SK-N-SH (cell line): ENCODE results near the gene PFKFB2. TPM values are rescaled to one million over a fixed set of nuclear protein-coding genes. Genes with fewer than 3 reads are reported as not detected.

Experiments used
- CTCF ChIA-PET: fragments of 300-600, 350-600 bp; formaldehyde crosslinking; extraction: SDS; loops from one replicate; lab custom pipeline; 2021; lab: Yijun Ruan, JAX
- POLR2A ChIA-PET: fragments of 350-600 bp; sonication (Branson Sonifier 250); formaldehyde crosslinking; extraction: SDS; loops from one replicate; lab custom pipeline; 2020; ENCODE audit warnings: antibody characterized with exemption, inconsistent platforms; lab: Yijun Ruan, JAX
- DNase-seq: peaks from one replicate; pipeline ENCODE4 v3.0.0; 2012
- H2AFZ ChIP-seq: fragments of 200-600 bp; sonication (generic); 2 replicates; pipeline ENCODE4 v1.8.1; 2016; ENCODE audit warnings: antibody characterized with exemption, mild to moderate bottlenecking, low read depth
- H3F3A ChIP-seq: fragments of 200-600 bp; sonication (generic); replicated peaks from 2 replicates; pipeline ENCODE3; 2016; ENCODE audit warnings: antibody characterized with exemption, mild to moderate bottlenecking; ENCODE audit not compliant: insufficient read depth
- H3K27ac ChIP-seq, 2 experiments: fragments of 200-500 bp in 1 of 2; fragments of 200-600 bp in 1 of 2; sonication (Bioruptor generic) in 1 of 2; sonication (generic), shearing (Covaris generic) in 1 of 2; 2 replicates each; pipeline versions ENCODE4 v1.5.1 to v1.6.1; 2014 to 2016; ENCODE audit warnings: low read depth in 2 of 2, inconsistent platforms in 1 of 2, low read length in 1 of 2, mild to moderate bottlenecking in 1 of 2, mixed read lengths in 1 of 2
- H3K27me3 ChIP-seq: fragments of 200-600 bp; sonication (generic), shearing (Covaris generic); 2 replicates; pipeline ENCODE4 v1.6.1; 2016; ENCODE audit warnings: mixed run types; ENCODE audit not compliant: insufficient read depth
- H3K36me3 ChIP-seq, 2 experiments: fragments of 200-500 bp in 1 of 2; fragments of 200-600 bp in 1 of 2; sonication (Bioruptor generic) in 1 of 2; sonication (generic) in 1 of 2; replicated peaks in 1 of 2; 2 replicates each; pipeline versions ENCODE3 to v1.5.1; 2014 to 2016; ENCODE audit warnings: low read length in 1 of 2, mild to moderate bottlenecking in 1 of 2; ENCODE audit not compliant: insufficient read depth in 2 of 2, control insufficient read depth in 1 of 2
- H3K4me1 ChIP-seq, 2 experiments: fragments of 200-500 bp in 1 of 2; fragments of 200-600 bp in 1 of 2; sonication (Bioruptor generic) in 1 of 2; sonication (generic), shearing (Covaris generic) in 1 of 2; 2 replicates each; pipeline versions ENCODE4 v1.5.1 to v1.6.1; 2014 to 2016; ENCODE audit warnings: low read depth in 1 of 2, low read length in 1 of 2, mixed run types in 1 of 2; ENCODE audit not compliant: insufficient read depth in 2 of 2, control insufficient read depth in 1 of 2
- H3K4me2 ChIP-seq: fragments of 200-600 bp; sonication (generic), shearing (Covaris generic); 2 replicates; pipeline ENCODE4 v1.6.1; 2017; ENCODE audit warnings: mixed run types
- H3K4me3 ChIP-seq, 2 experiments: fragments of 200-500 bp in 1 of 2; fragments of 200-600 bp in 1 of 2; sonication (Bioruptor generic) in 1 of 2; sonication (generic), shearing (Covaris generic) in 1 of 2; 2 replicates each; pipeline versions ENCODE4 v1.5.1 to v1.8.1; 2014 to 2016; ENCODE audit warnings: low read depth in 2 of 2, inconsistent platforms in 1 of 2, low read length in 1 of 2, mild to moderate bottlenecking in 1 of 2, mixed read lengths in 1 of 2, moderate library complexity in 1 of 2
- H3K79me2 ChIP-seq: fragments of 200-600 bp; sonication (generic); 2 replicates; pipeline ENCODE4 v1.8.1; 2017; ENCODE audit warnings: mild to moderate bottlenecking; ENCODE audit not compliant: insufficient read depth
- H3K9ac ChIP-seq: fragments of 200-600 bp; sonication (generic); 2 replicates; pipeline ENCODE4 v1.6.1; 2017; ENCODE audit warnings: mixed run types
- H3K9me2 ChIP-seq: fragments of 200-600 bp; sonication (generic); 2 replicates; pipeline ENCODE4 v1.6.1; 2017; ENCODE audit warnings: mixed run types
- H3K9me3 ChIP-seq: fragments of 200-600 bp; sonication (generic); 2 replicates; pipeline ENCODE4 v1.6.1; 2017; ENCODE audit warnings: mixed run types, mild to moderate bottlenecking, moderate library complexity
- H4K20me1 ChIP-seq: fragments of 200-600 bp; sonication (generic); 2 replicates; pipeline ENCODE4 v1.6.1; 2017; ENCODE audit warnings: mild to moderate bottlenecking, mixed run types; ENCODE audit not compliant: insufficient read depth
- GATA2 ChIP-seq: sonication (generic); formaldehyde crosslinking; IDR thresholded peaks from 2 replicates; pipeline ENCODE4 v1.5.0; 2020; ENCODE audit warnings: mild to moderate bottlenecking, missing genetic modification reagents
- RXRA ChIP-seq: IDR thresholded peaks from 2 replicates; pipeline ENCODE4 v1.4.0; 2012; ENCODE audit warnings: low read depth, mild to moderate bottlenecking, borderline replicate concordance
- YY1 ChIP-seq: IDR thresholded peaks from 2 replicates; pipeline ENCODE4 v1.4.0; 2012; ENCODE audit warnings: low read depth, mild to moderate bottlenecking
- polyA plus RNA-seq, 3 experiments: library from polyadenylated mRNA; depleted of rRNA; stranded (reverse); fragments of >200 nt; gene quantifications; 2 replicates each; pipeline ENCODE4 v1.2.3, GENCODE V29; 2012
- TF ChIP-seq, protein P1 (sequence below): fragments of 150-350 bp; IDR thresholded peaks from 2 replicates; pipeline ENCODE4 v1.6.1; 2016; ENCODE audit warnings: mild to moderate bottlenecking, low read depth, low read length

Gene PFKFB2
- polyA plus RNA-seq, 1 of the 3 experiments (the other 2 are of a cell fraction), result 1.8 TPM

DNA sequence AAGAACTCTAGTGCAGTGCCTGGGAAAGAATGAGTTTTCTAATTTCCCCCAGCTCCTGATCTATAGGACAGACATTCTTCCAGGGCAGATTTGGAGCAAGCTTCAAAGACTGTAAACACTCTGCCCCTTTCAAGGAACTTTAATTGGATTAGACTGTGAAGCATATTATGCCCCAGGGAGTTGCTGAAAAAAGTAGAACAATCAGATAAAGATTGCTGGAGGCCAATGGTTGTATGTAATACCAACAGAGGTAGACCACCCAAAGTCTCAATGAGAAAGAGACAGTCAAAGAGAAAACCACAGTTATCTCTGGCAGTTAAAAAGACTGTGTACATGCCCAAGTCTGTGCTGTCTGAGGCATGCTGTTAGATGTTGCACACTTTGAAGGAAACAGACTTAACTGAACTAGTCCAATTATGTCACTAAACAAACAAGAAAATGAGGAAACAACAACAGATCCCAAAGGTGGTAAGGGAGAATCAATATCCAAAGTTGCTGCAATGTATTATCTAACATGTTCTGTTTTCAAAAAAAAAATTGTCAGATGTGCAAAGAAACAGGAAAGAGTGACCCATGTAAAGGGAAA is 75.4 kb downstream of the PFKFB2 start:
- no peak overlapping the region for H3K4me3 ChIP-seq
- CTCF ChIA-PET, result interaction anchor here (0.9 kb wide), 1 partner anchor 259 kb away, joined by 3 read pairs; no protein-coding TSS in a partner anchor

DNA sequence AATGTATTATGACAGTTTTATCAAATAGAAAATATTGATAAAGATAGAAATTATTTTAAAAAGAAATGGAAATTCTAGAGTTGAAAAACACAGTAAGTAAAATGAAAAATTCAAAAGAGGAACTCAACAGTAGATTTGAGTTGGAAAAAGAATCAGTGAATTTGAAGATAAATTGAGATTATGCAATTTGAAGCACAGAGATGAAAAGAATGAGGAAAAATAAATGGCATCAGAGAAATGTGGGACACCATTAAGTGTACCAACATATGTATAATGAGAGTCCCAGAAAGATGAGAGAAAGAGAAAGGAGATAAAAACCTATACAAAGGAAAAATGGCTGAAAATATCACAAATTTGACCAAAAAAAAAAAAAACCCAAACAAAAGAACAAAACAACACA is 76.0 kb downstream of the PFKFB2 start:
- H3K4me3 ChIP-seq, result no peak overlapping the region
- H3K79me2 ChIP-seq, result no peaks in the 10 kb centered on the region
- H2AFZ ChIP-seq, result no peak overlapping the region
- CTCF ChIA-PET, result no interaction called here
- no peak overlapping the region for H3K27ac ChIP-seq
- H3K4me1 ChIP-seq, result no peaks in the 10 kb centered on the region
- DNase-seq, result no peak
- H3K36me3 ChIP-seq, result no peaks in the 10 kb centered on the region
- no peaks in the 10 kb centered on the region for H3F3A ChIP-seq
- no peaks in the 10 kb centered on the region for H3K9me3 ChIP-seq
- POLR2A ChIA-PET, result no interaction called here
- H4K20me1 ChIP-seq, result no peaks in the 10 kb centered on the region
- no peak overlapping the region for H3K9ac ChIP-seq
- no peak for TF ChIP-seq RXRA
- TF ChIP-seq, protein P1, sequence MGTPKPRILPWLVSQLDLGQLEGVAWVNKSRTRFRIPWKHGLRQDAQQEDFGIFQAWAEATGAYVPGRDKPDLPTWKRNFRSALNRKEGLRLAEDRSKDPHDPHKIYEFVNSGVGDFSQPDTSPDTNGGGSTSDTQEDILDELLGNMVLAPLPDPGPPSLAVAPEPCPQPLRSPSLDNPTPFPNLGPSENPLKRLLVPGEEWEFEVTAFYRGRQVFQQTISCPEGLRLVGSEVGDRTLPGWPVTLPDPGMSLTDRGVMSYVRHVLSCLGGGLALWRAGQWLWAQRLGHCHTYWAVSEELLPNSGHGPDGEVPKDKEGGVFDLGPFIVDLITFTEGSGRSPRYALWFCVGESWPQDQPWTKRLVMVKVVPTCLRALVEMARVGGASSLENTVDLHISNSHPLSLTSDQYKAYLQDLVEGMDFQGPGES, result no peak
- no peak overlapping the region for H3K4me2 ChIP-seq
- no peaks in the 10 kb centered on the region for H3K27me3 ChIP-seq
- H3K9me2 ChIP-seq, result no peaks in the 10 kb centered on the region

More for the DNA sequence above, 75.4 kb downstream of the PFKFB2 start:
- Histone ChIP-seq H3K9me2 (no peaks in the 10 kb centered on the region), H3K79me2 (no peaks in the 10 kb centered on the region), H3K27me3 (no peaks in the 10 kb centered on the region), H3F3A (no peaks in the 10 kb centered on the region), H3K27ac (no peak overlapping the region), H2AFZ (no peak overlapping the region), H3K9ac (no peak overlapping the region), H3K4me2 (no peak overlapping the region), H3K4me1 (no peaks in the 10 kb centered on the region), H3K9me3 (no peaks in the 10 kb centered on the region), H3K36me3 (no peaks in the 10 kb centered on the region), H4K20me1 (no peaks in the 10 kb centered on the region)
- POLR2A ChIA-PET, result no interaction called here
- TF ChIP-seq YY1 (no peak), GATA2 (CRISPR knock-in tag) (no peak)
- no peak for DNase-seq

Other genes starting within 250 kb of the PFKFB2 start
- gene IL20, start 187.7 kb upstream of the PFKFB2 start, polyA plus RNA-seq (2012; rRNA removed), result not detected in 2 replicates
- gene IL24, start 155.8 kb upstream of the PFKFB2 start, polyA plus RNA-seq (2012; rRNA removed), result 0.03 TPM in 1 of 2 replicates, not detected in the other
- 0.05 and 0.15 TPM in 2 replicates for gene FCMR, start 131.3 kb upstream of the PFKFB2 start, polyA plus RNA-seq (2012; rRNA removed)
- not detected in 2 replicates for gene PIGR, start 106.8 kb upstream of the PFKFB2 start, polyA plus RNA-seq (2012; rRNA removed)
- not detected in 2 replicates for gene FCAMR, start 82.8 kb upstream of the PFKFB2 start, polyA plus RNA-seq (2012; rRNA removed)
- gene C1orf116, start 20.5 kb upstream of the PFKFB2 start, polyA plus RNA-seq (2012; rRNA removed), result 0.02 TPM in 1 of 2 replicates, not detected in the other
- gene YOD1, start 2.1 kb upstream of the PFKFB2 start, polyA plus RNA-seq (2012; rRNA removed), result 0.79 and 0.91 TPM in 2 replicates
- gene C4BPB, start 35.6 kb downstream of the PFKFB2 start, polyA plus RNA-seq (2012; rRNA removed), result not detected in 2 replicates
- gene C4BPA, start 51.0 kb downstream of the PFKFB2 start, polyA plus RNA-seq (2012; rRNA removed), result not detected in 2 replicates